Measurements from ENCODE around the gene RFTN1.

DNA sequence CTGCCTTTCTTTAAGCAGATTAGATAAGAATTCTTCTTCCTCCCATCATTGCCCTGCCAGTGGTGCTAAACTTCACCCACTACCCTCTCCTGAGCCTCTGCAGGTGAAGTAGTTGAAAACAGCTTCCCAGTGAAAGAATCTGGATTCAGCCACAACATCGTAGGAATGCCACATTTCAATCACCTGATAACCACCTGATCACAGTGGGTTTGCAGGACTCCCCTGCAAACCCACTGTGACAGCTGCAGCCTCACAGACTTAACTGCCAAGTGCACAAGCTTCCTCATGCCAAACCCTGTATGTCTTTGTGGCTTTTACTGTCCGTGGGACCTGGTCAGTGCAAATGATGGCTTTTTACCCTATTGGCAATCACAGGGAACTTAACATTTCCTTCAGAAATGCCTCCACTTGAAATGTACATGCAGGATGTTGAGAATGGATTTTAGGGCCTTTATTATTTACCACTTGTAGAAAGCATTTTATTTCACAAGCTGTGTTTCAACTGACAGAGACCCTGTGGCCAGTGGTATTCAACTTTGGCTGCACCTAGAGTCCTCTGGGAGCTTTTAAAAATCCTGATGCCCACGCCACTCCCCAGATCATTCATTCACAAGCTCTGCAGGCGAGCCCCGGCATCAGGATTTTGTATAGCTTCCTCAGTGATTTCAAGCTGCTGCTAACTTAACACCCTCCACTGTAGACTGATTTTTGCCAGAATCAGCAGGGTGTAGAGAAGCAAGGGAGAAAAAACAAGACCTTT, 199.4 kb downstream of the RFTN1 start:
- TF ChIP-seq, protein P1, sequence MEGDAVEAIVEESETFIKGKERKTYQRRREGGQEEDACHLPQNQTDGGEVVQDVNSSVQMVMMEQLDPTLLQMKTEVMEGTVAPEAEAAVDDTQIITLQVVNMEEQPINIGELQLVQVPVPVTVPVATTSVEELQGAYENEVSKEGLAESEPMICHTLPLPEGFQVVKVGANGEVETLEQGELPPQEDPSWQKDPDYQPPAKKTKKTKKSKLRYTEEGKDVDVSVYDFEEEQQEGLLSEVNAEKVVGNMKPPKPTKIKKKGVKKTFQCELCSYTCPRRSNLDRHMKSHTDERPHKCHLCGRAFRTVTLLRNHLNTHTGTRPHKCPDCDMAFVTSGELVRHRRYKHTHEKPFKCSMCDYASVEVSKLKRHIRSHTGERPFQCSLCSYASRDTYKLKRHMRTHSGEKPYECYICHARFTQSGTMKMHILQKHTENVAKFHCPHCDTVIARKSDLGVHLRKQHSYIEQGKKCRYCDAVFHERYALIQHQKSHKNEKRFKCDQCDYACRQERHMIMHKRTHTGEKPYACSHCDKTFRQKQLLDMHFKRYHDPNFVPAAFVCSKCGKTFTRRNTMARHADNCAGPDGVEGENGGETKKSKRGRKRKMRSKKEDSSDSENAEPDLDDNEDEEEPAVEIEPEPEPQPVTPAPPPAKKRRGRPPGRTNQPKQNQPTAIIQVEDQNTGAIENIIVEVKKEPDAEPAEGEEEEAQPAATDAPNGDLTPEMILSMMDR (IDR thresholded peaks at IDR 0.05) = no peak
- no peak for TF ChIP-seq POLR2A (IDR thresholded peaks at IDR 0.05)

All from lower leg skin (tissue), 3 donors.